HepG2 (cell line): ENCODE data around the gene ESR1. TPM values are rescaled to one million over a fixed set of nuclear protein-coding genes. Genes with fewer than 3 reads are reported as not detected.
"Not testable (repeated sequence)": the region's sequence is repeated elsewhere in the genome, so short reads cannot be mapped to it uniquely, and the experiment has no call there.

Experiments
- ATAC-seq: fragments of 200-7000 bp; cut with Tn5 transposase; 3 replicates; pipeline ENCODE4 v1.9.1; 2020; ENCODE audit warnings: mild to moderate bottlenecking, moderate library complexity
- BruUV-seq: library from RNA; stranded (reverse); fragments of 400-500 nt; replicated peaks from 2 replicates; lab custom pipeline; 2021; lab: Mats Ljungman, UMichigan
- CTCF ChIA-PET: fragments of 300-600 bp; formaldehyde crosslinking; extraction: SDS; loops from one replicate; lab custom pipeline; 2021; ENCODE audit warnings: low total read pairs, inconsistent platforms, low intra/inter-chr PET ratio; lab: Yijun Ruan, JAX
- POLR2A ChIA-PET: fragments of 350-600 bp; sonication (Branson Sonifier 250); formaldehyde crosslinking; loops from one replicate; lab custom pipeline; 2020; ENCODE audit warnings: antibody characterized with exemption, inconsistent platforms; lab: Yijun Ruan, JAX
- DNase-seq: peaks from one replicate; pipeline ENCODE4 v3.0.0-alpha.2; 2015; ENCODE audit warnings: low spot score
- FAIRE-seq: peaks from 3 replicates; lab custom pipeline; 2011; peaks lifted over from hg19 to GRCh38; lab: Jason Lieb, UNC
- H2AFZ ChIP-seq: one replicate; pipeline ENCODE4 v1.6.1; 2011; ENCODE audit warnings: low read length, inconsistent platforms
- H3K27ac ChIP-seq: fragments of 300-600 bp; 3 replicates; pipeline ENCODE4 v1.8.0; 2011; ENCODE audit warnings: mixed run types, mild to moderate bottlenecking, mixed read lengths, low read length, inconsistent platforms; ENCODE audit not compliant: insufficient read depth; ENCODE audit errors: extremely low read length
- H3K27me3 ChIP-seq, 2 experiments: fragments of 200-600 bp in 1 of 2; 2 replicates in 1 of 2; 3 replicates in 1 of 2; pipeline versions ENCODE4 v1.6.0 to v1.8.0; 2011; ENCODE audit warnings: low read length in 2 of 2, mild to moderate bottlenecking in 2 of 2, moderate library complexity in 2 of 2, inconsistent platforms in 1 of 2; ENCODE audit not compliant: insufficient read depth in 2 of 2, control insufficient read depth in 1 of 2
- H3K36me3 ChIP-seq, 2 experiments: fragments of 200-600 bp in 1 of 2; replicated peaks in 1 of 2; 2 replicates in 1 of 2; 3 replicates in 1 of 2; pipeline versions ENCODE4 v1.5.1 to v1.8.0; 2011; ENCODE audit warnings: low read length in 2 of 2, inconsistent platforms in 1 of 2; ENCODE audit not compliant: insufficient read depth in 2 of 2, control insufficient read depth in 1 of 2
- H3K4me1 ChIP-seq: 2 replicates; pipeline ENCODE4 v1.5.1; 2012; ENCODE audit warnings: low read length, inconsistent platforms; ENCODE audit not compliant: insufficient read depth
- H3K4me2 ChIP-seq: 2 replicates; pipeline ENCODE4 v1.6.0; 2011; ENCODE audit warnings: low read depth, low read length, inconsistent platforms
- H3K4me3 ChIP-seq, 3 experiments: fragments of 200-600 bp in 1 of 3; sonication (generic), shearing (Covaris generic) in 1 of 3; replicated peaks in 1 of 3; 2 replicates each; pipeline ENCODE4 v1.5.1; 2011 to 2016; ENCODE audit warnings: low read length in 3 of 3, inconsistent platforms in 2 of 3, low read depth in 2 of 3, mild to moderate bottlenecking in 2 of 3, control low read depth in 1 of 3, mixed read lengths in 1 of 3; ENCODE audit not compliant: insufficient read depth in 1 of 3
- H3K79me2 ChIP-seq: one replicate; pipeline ENCODE4 v1.6.1; 2011; ENCODE audit warnings: low read length, inconsistent platforms; ENCODE audit not compliant: insufficient read depth
- H3K9ac ChIP-seq: 2 replicates; pipeline ENCODE4 v1.6.0; 2011; ENCODE audit warnings: mild to moderate bottlenecking, low read depth, low read length, inconsistent platforms; ENCODE audit not compliant: insufficient read depth
- H3K9me3 ChIP-seq: 2 replicates; pipeline ENCODE4 v1.5.1; 2012; ENCODE audit warnings: mild to moderate bottlenecking, low read length
- H4K20me1 ChIP-seq: 2 replicates; pipeline ENCODE4 v1.6.0; 2011; ENCODE audit warnings: inconsistent platforms, mild to moderate bottlenecking, low read length, moderate library complexity; ENCODE audit not compliant: insufficient read depth
- CBX5 ChIP-seq: sonication (generic); formaldehyde crosslinking; IDR thresholded peaks from 2 replicates; pipeline ENCODE4 v1.4.0; 2020; ENCODE audit warnings: missing genetic modification reagents, borderline replicate concordance
- CEBPB ChIP-seq: IDR thresholded peaks from 2 replicates; pipeline ENCODE4 v1.6.1; 2011; ENCODE audit warnings: low read depth, low read length, improper control_type of control experiment, borderline replicate concordance
- ZNF431 ChIP-seq: sonication (generic); formaldehyde crosslinking; IDR thresholded peaks from 2 replicates; pipeline ENCODE4 v1.9.0; 2022; ENCODE audit warnings: missing genetic modification reagents, low read depth, mild to moderate bottlenecking, borderline replicate concordance
- WGBS: methylation state at CpG from one replicate; pipeline ENCODE4 v1.1.6; 2017; ENCODE audit warnings: low lambda C conversion rate; 5-methylcytosine and 5-hydroxymethylcytosine counted together
- in situ Hi-C: cut with HindIII; loops from 2 replicates; pipeline ENCODE4 v1.10.0; 2017; ENCODE audit warnings: low pct_unique_long_range_greater_than_20kb; ENCODE audit not compliant: extremely low pct_ligation_motif_present
- intact Hi-C: fragments of 100-400 bp; cut with micrococcal nuclease; formaldehyde crosslinking; loops from one replicate; pipeline ENCODE4 v1.10.0; 2022; ENCODE audit not compliant: unreplicated experiment
- polyA plus RNA-seq, 8 experiments: library from polyadenylated mRNA; depleted of rRNA in 3 of 8; stranded (reverse) in 7 of 8; unstranded in 1 of 8; fragments of >200 nt; fragmentation: Illumina TruSeq in 4 of 8; extraction: Trizol in 4 of 8; gene quantifications; 2 replicates each; pipeline versions ENCODE4 v1.2.1 to v1.2.3, GENCODE V29; 2011 to 2016; ENCODE audit warnings: low read depth in 4 of 8, missing spikeins in 1 of 8, mixed read lengths in 1 of 8; ENCODE audit not compliant: insufficient read depth in 1 of 8
- total RNA-seq, 5 experiments: library from RNA; depleted of rRNA; stranded (reverse); fragments of >200 nt; fragmentation: Illumina TruSeq; extraction: Trizol; gene quantifications; 2 replicates each; pipeline ENCODE4 v1.2.3, GENCODE V29; 2016; ENCODE audit warnings: low read depth in 1 of 5

Gene ESR1
- total and polyA plus RNA-seq, 2 of the 13 experiments (the other 11 are each of a cell fraction or from before 2014, with no cell fraction given), result not detected

DNA sequence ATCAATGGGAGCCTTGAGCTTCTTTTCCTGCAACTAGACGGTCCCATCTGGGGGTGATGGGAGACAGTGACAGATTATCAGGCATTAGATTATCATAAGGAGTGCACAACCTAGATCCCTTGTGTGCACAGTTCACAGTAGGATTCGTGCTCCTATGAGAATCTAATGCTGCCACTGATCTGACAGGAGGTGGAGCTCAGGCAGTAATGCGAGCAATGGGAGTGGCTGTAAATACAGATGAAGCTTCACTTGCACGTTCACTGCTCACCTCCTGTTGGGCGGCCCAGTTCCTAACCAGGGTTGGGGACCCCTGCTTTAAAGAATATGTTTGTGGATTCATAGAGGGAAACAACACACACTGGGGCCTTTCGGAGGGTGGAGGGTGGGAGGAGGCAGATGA, 180.7 kb downstream of the ESR1 start:
- H3K9ac ChIP-seq, DNase-seq, H3K9me3 ChIP-seq, H3K4me3 ChIP-seq, H3K79me2 ChIP-seq, BruUV-seq, H3K27me3 ChIP-seq, intact Hi-C loops, in situ Hi-C loops, H3K36me3 ChIP-seq, CTCF ChIA-PET, ATAC-seq, H3K4me1 ChIP-seq, H3K27ac ChIP-seq, H3K4me2 ChIP-seq, H2AFZ ChIP-seq, FAIRE-seq, H4K20me1 ChIP-seq, POLR2A ChIA-PET: not testable (repeated sequence)
- WGBS, result 4% methylated on average over 6 of the region's 6 CpGs

DNA sequence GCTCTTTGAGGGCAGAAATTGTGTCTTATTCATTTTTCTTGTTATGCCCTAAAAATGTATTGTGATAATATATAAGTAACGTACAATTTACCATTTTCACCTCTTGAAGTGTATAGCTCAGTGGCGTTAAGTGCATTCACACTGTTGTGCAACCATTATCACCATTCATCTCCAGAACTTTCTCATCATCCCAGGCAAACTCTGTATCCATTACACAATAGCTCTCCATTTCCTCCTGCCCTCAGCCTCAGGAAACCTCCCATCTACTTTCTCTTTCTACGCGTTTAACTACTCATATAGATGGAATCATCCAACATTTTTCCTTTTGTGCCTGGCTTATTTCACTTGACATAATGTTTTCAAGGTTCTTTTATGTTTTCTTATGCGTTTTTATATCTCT, 184.6 kb downstream of the ESR1 start:
- no peak overlapping the region for H3K9ac ChIP-seq
- ChIA-PET POLR2A (no interaction called here), CTCF (no interaction called here)
- in situ Hi-C loops (no loop called here), intact Hi-C loops (no loop called here)
- H3K4me3 ChIP-seq, result no peak overlapping the region
- DNase-seq, result no peak
- ATAC-seq, result no peak
- no peaks in the 10 kb centered on the region for H3K9me3 ChIP-seq
- no peak for TF ChIP-seq ZNF431 (CRISPR knock-in tag)
- TF ChIP-seq CEBPB, result peak; percentile 75
- TF ChIP-seq CBX5 (CRISPR knock-in tag), result no peak
- BruUV-seq, result no TSS peak
- H3K4me1 ChIP-seq, result no peaks in the 10 kb centered on the region
- H3K27ac ChIP-seq, result no peak overlapping the region
- H3K27me3 ChIP-seq, result peaks cover 0 to 6% of the 10 kb centered on the region in 2 experiments; a peak in 2 of 5 replicates
- H4K20me1 ChIP-seq, result no peaks in the 10 kb centered on the region
- no peak overlapping the region for H2AFZ ChIP-seq
- WGBS, result 45% methylated on average over 5 of the region's 5 CpGs
- no peaks in the 10 kb centered on the region for H3K36me3 ChIP-seq
- FAIRE-seq, result no peak
- H3K4me2 ChIP-seq, result no peak overlapping the region
- no peaks in the 10 kb centered on the region for H3K79me2 ChIP-seq
